Spleen (tissue), 11 donors: ENCODE data around the gene MGAT5. TPM values are rescaled to one million over a fixed set of nuclear protein-coding genes. Genes with fewer than 3 reads are reported as not detected.

Source experiments
- DNase-seq: peaks from one replicate; pipeline ENCODE4 v3.0.0-alpha.2; 2020
- H3K27ac ChIP-seq, 8 donors: fragments of 200-600 bp; sonication (generic) in 7 of 8; 1 replicate in 4 of 8; 2 replicates in 4 of 8; pipeline versions ENCODE4 v1.5.0 to v1.8.0; 2016 to 2021; ENCODE audit warnings: inconsistent platforms in 4 of 8, mild to moderate bottlenecking in 4 of 8, moderate library complexity in 1 of 8
- H3K27me3 ChIP-seq, 7 donors: fragments of 200-600 bp; sonication (generic) in 6 of 7; replicated peaks in 1 of 7; 1 replicate in 4 of 7; 2 replicates in 3 of 7; pipeline versions ENCODE4 v1.5.0 to v1.8.0; 2016 to 2021; ENCODE audit warnings: inconsistent platforms in 3 of 7, mild to moderate bottlenecking in 1 of 7
- H3K36me3 ChIP-seq, 6 donors: fragments of 200-600 bp; sonication (generic) in 5 of 6; 1 replicate in 4 of 6; 2 replicates in 2 of 6; pipeline versions ENCODE4 v1.5.0 to v1.8.0; 2016 to 2021; ENCODE audit warnings: inconsistent platforms in 2 of 6
- H3K4me1 ChIP-seq, 6 donors: fragments of 200-600 bp; sonication (generic) in 5 of 6; 1 replicate in 3 of 6; 2 replicates in 3 of 6; pipeline versions ENCODE4 v1.5.0 to v1.8.0; 2016 to 2021; ENCODE audit warnings: inconsistent platforms in 3 of 6
- H3K4me3 ChIP-seq, 8 donors: fragments of 200-600 bp; sonication (generic) in 7 of 8; 1 replicate in 4 of 8; 2 replicates in 4 of 8; pipeline versions ENCODE4 v1.5.0 to v1.8.0; 2016 to 2021; ENCODE audit warnings: inconsistent platforms in 4 of 8, mild to moderate bottlenecking in 4 of 8, moderate library complexity in 2 of 8
- H3K9me3 ChIP-seq, 8 donors: fragments of 200-600 bp; sonication (generic) in 7 of 8; 1 replicate in 4 of 8; 2 replicates in 4 of 8; pipeline versions ENCODE4 v1.5.0 to v1.8.0; 2016 to 2021; ENCODE audit warnings: inconsistent platforms in 4 of 8
- POLR2A ChIP-seq, 3 donors: fragments of 450-650 bp; IDR thresholded peaks; one replicate each; pipeline ENCODE4 v1.5.1; 2017; ENCODE audit warnings: antibody characterized with exemption in 3 of 3, mild to moderate bottlenecking in 1 of 3
- POLR2AphosphoS5 ChIP-seq, 3 donors: sonication (generic); formaldehyde crosslinking; IDR thresholded peaks; one replicate each; pipeline ENCODE4 v1.5.1; 2017; ENCODE audit warnings: antibody characterized with exemption in 3 of 3
- WGBS, 5 donors: extraction: QIAGEN DNeasy Blood & Tissue Kit in 3 of 5; methylation state at CpG; one replicate each; pipeline versions ENCODE4 v1.1.5 to v1.1.7; 2013 to 2018; 5-methylcytosine and 5-hydroxymethylcytosine counted together
- intact Hi-C: fragments of 100-400 bp; cut with DNase I; formaldehyde crosslinking; loops from one replicate; pipeline ENCODE4 v1.15.0; 2023; ENCODE audit warnings: low total_unique reads
- polyA plus RNA-seq, 3 donors: library from polyadenylated mRNA; stranded (reverse); fragments of 200-250 nt; gene quantifications; one replicate each; pipeline ENCODE4 v1.2.1, GENCODE V29; 2013
- total RNA-seq, 7 donors: library from RNA; depleted of rRNA in 3 of 7; stranded (reverse); fragments of >200 nt in 3 of 7; fragmentation: NEBNext Ultra II Directional in 4 of 7; extraction: Animal tissue kit (Norgen Biotek cat#: 25700) in 4 of 7; gene quantifications; one replicate each; pipeline versions ENCODE4 v1.1.0 to v1.2.1, GENCODE V29; 2016 to 2021
- TF ChIP-seq, protein P1 (sequence below), 11 experiments: fragments of 200-600 bp in 7 of 11; fragments of 450-650 bp in 4 of 11; sonication (generic) in 4 of 11; IDR thresholded peaks in 8 of 11; conservative IDR thresholded peaks in 3 of 11; 1 replicate in 7 of 11; 2 replicates in 4 of 11; pipeline versions ENCODE4 v1.4.0 to v1.8.0; 2016 to 2021; ENCODE audit warnings: antibody characterized with exemption in 11 of 11, inconsistent platforms in 4 of 11, mild to moderate bottlenecking in 1 of 11
- donor health status: healthy with polysubstance abuse.
- donor health status: DM: no; HTN: no; CAD: no; lungs with moderate emphysema.
- donor health status: DM: no; HTN: no; CAD: no.
- donor health status: Bipolar disorder and iron deficiency.
- donor health status: healthy.
- donor health status: DM: no; HTN: no; CAD: no.
- donor health status: DM: yes; HTN: yes; CAD: no.

Gene MGAT5
- total and polyA plus RNA-seq, 10 donors: 11.2 to 110 (median 91.9) TPM

DNA sequence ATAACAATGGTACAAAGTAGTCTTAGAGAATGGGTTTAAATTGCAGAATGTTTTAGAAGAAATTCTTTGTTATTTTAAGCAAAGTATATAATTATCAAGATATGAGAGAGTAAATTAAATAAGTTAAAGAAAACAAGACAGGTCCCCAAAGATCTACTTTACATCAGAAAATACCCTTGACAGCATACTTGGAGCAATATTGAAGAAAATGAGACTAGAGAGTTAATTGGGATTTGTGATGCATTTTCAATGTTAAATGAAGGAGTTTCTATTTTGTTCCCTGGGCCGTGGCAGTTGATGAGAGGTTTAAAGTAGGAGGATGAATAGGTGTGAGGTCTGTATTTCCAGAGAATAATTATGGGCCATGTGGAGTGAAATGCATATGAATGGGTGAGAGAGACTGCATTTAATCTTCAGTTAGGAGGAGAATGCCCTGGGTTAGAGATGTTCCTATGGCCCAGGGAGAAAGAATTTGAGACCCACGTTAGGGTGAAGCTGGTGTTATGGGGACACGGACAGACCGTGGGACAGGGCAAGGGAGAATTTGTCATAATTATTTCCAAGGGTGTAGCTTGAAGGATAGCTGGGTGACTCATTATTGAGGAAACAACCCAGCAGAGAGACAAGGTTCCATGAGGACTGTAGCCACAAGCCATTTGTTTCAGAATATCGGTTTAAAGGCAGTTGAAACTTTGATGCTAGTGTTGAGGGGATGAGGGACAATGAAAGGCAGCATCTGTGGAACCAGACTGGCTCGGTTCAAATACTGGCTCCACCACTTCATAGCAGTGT, 22.7 kb downstream of the MGAT5 start:
- Histone ChIP-seq H3K27ac (peak overlapping the region in 7 of 8 donors; percentile 4 to 76 (median 35)), H3K4me1 (peaks cover 36 to 100% (median 74%) of the 10 kb centered on the region in 6 donors), H3K27me3 (no peaks in the 10 kb centered on the region), H3K9me3 (peaks cover 0 to 4% (median 0%) of the 10 kb centered on the region in 8 donors), H3K4me3 (no peak overlapping the region), H3K36me3 (peaks cover 0 to 40% (median 0%) of the 10 kb centered on the region in 6 donors)
- TF ChIP-seq POLR2AphosphoS5 (IDR thresholded peaks at IDR 0.05): no peak
- TF ChIP-seq, protein P1, sequence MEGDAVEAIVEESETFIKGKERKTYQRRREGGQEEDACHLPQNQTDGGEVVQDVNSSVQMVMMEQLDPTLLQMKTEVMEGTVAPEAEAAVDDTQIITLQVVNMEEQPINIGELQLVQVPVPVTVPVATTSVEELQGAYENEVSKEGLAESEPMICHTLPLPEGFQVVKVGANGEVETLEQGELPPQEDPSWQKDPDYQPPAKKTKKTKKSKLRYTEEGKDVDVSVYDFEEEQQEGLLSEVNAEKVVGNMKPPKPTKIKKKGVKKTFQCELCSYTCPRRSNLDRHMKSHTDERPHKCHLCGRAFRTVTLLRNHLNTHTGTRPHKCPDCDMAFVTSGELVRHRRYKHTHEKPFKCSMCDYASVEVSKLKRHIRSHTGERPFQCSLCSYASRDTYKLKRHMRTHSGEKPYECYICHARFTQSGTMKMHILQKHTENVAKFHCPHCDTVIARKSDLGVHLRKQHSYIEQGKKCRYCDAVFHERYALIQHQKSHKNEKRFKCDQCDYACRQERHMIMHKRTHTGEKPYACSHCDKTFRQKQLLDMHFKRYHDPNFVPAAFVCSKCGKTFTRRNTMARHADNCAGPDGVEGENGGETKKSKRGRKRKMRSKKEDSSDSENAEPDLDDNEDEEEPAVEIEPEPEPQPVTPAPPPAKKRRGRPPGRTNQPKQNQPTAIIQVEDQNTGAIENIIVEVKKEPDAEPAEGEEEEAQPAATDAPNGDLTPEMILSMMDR (IDR thresholded peaks at IDR 0.05 in 8 of 11, conservative IDR thresholded peaks at IDR 0.05 in 3 of 11): no peak
- TF ChIP-seq POLR2A (IDR thresholded peaks at IDR 0.05): no peak
- WGBS, 5 donors: 92 to 97% (median 94%) methylated on average over 6 of the region's 6 CpGs
- no peak for DNase-seq
- intact Hi-C loops: no loop called here

DNA sequence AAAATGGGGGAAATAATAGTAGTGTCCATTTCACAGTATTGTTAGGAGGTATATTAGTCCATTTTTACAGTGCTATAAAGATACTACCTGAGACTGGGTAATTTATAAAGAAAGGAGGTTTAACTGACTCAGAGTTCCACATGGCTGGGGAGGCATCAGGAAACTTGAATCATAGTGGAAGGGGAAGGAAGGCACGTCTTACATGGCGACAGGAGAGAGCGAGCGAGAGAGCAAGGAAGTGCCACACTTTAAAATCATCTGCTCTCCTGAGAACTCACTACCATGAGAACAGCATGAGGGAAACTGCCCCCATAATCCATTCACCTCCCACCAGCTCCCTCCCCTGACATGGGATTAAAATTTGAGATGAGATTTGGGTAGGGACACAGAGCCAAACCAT, 23.4 kb downstream of the MGAT5 start:
- H3K36me3 ChIP-seq: peaks cover 0 to 34% (median 0%) of the 10 kb centered on the region in 6 donors
- H3K27me3 ChIP-seq: no peaks in the 10 kb centered on the region
- peaks cover 38 to 100% (median 76%) of the 10 kb centered on the region in 6 donors for H3K4me1 ChIP-seq
- 53 to 78% (median 62%) methylated on average over 4 of the region's 4 CpGs for WGBS, 5 donors
- no peak overlapping the region for H3K4me3 ChIP-seq
- intact Hi-C loops: no loop called here
- TF ChIP-seq, protein P1 (IDR thresholded peaks at IDR 0.05 in 8 of 11, conservative IDR thresholded peaks at IDR 0.05 in 3 of 11): no peak
- TF ChIP-seq POLR2AphosphoS5 (IDR thresholded peaks at IDR 0.05): no peak
- TF ChIP-seq POLR2A (IDR thresholded peaks at IDR 0.05): no peak
- H3K9me3 ChIP-seq: peaks cover 0 to 4% (median 0%) of the 10 kb centered on the region in 8 donors
- DNase-seq: no peak
- H3K27ac ChIP-seq: peak overlapping the region in 4 of 8 donors; percentile 30 to 76 (median 70)

DNA sequence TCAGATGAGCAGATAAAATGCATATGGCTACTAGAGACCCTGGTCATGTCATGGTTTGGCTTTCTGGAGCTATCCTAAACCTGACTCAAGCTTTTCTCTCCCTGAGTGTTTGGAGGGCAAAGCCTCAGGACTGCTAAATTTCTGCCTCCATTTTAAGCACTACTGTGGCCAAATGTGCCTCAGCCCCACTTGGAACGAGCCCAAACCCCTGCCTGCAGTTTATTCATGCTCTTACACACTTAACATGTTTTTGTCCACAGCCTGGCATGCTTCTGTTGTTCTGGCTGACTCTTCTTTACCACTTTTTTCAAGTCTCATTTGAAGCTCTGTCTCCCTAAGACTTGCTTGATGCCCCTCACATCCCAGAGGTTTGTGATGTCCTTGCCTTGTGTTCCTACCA, 24.7 kb downstream of the MGAT5 start:
- H3K36me3 ChIP-seq: peaks cover 0 to 28% (median 0%) of the 10 kb centered on the region in 6 donors
- intact Hi-C loops: no loop called here
- TF ChIP-seq POLR2AphosphoS5 (IDR thresholded peaks at IDR 0.05): no peak
- TF ChIP-seq, protein P1 (IDR thresholded peaks at IDR 0.05 in 8 of 11, conservative IDR thresholded peaks at IDR 0.05 in 3 of 11): no peak
- TF ChIP-seq POLR2A (IDR thresholded peaks at IDR 0.05): no peak
- DNase-seq: no peak
- peaks cover 43 to 100% (median 83%) of the 10 kb centered on the region in 6 donors for H3K4me1 ChIP-seq
- WGBS, 5 donors: 77 to 92% (median 82%) methylated on average over 1 of the region's 1 CpG
- H3K4me3 ChIP-seq: no peak overlapping the region
- H3K9me3 ChIP-seq: peaks cover 0 to 4% (median 0%) of the 10 kb centered on the region in 8 donors
- peak overlapping the region in 2 of 8 donors; percentile 14 to 41 for H3K27ac ChIP-seq
- H3K27me3 ChIP-seq: no peaks in the 10 kb centered on the region

DNA sequence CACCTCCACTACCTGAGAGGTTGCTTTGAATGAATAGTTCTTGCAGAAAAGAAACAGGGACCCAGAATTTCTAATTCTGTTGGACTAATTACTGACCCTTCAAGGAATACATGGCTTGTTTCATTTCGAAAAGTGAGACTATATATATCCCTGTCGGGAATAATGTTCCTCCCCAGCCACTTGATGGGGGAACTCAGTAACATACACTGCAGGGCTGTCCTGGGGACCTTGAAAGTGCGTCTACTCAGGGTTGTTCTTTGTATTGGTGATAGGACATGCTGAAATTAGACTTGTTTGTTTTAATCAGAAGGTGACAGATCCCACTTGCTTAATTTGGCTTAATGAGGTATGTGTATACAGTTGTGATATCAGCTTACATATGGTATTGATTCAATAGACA, 25.5 kb downstream of the MGAT5 start:
- TF ChIP-seq, protein P1 (IDR thresholded peaks at IDR 0.05 in 8 of 11, conservative IDR thresholded peaks at IDR 0.05 in 3 of 11): no peak
- TF ChIP-seq POLR2AphosphoS5 (IDR thresholded peaks at IDR 0.05): no peak
- TF ChIP-seq POLR2A (IDR thresholded peaks at IDR 0.05): no peak
- Histone ChIP-seq H3K4me3 (no peak overlapping the region), H3K27me3 (no peaks in the 10 kb centered on the region), H3K4me1 (peaks cover 42 to 100% (median 82%) of the 10 kb centered on the region in 6 donors), H3K27ac (peak overlapping the region in 1 of 8 donors; percentile 3), H3K36me3 (peaks cover 0 to 28% (median 0%) of the 10 kb centered on the region in 6 donors), H3K9me3 (peaks cover 0 to 4% (median 0%) of the 10 kb centered on the region in 8 donors)
- DNase-seq: no peak
- intact Hi-C loops: no loop called here
- WGBS, 5 donors: 80 to 90% (median 82%) methylated on average over 3 of the region's 3 CpGs
